ENCODE results near the gene NUDT1. TPM values are rescaled to one million over a fixed set of nuclear protein-coding genes. Genes with fewer than 3 reads are reported as not detected.
A peak's percentile ranks its signal among the peaks of the same experiment; 100 is the strongest.

Gene NUDT1
- total and polyA plus RNA-seq, 2 donors (not counting 3 experiments of a cell fraction or from before 2014, with no cell fraction given), result 23.9 to 25.9 TPM

DNA sequence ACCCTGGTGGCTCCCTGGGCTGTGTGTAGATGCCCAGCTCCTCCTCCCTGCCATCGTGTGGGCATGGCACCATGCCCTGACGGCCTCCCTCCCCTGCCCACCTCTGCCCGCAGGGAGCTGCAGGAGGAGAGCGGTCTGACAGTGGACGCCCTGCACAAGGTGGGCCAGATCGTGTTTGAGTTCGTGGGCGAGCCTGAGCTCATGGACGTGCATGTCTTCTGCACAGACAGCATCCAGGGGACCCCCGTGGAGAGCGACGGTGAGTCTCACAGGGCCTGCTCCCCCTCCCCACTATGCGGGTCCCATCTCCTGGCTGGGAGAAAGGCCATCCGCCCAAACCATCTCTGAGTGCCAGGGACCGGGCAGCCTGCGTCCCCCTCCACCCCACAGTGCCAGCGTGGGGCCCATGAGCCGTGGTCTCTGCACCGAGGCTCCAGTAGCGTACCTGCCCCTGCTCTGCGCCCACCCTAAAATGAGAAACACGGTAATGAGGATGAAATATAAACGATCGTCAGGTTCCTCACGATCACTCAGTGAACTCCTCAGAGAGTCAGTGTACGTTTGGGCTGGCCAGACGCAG is 7.8 kb downstream of the NUDT1 start:
- Histone ChIP-seq H3K27me3 (ENCODE audit: control insufficient read depth in 2 of 2, insufficient read depth in 2 of 2, low read length in 2 of 2) (no peaks in the 10 kb centered on the region), H3K9ac (replicated peaks; ENCODE audit: extremely low read depth, insufficient read depth, low read length) (peak overlapping the region; percentile 59), H3K9me3 (replicated peaks; ENCODE audit: control insufficient read depth, insufficient read depth, low read length) (no peaks in the 10 kb centered on the region), H3K79me2 (ENCODE audit: control insufficient read depth, insufficient read depth, low read length) (no peaks in the 10 kb centered on the region), H3K27ac (ENCODE audit: insufficient read depth, low read depth, low read length) (peak overlapping the region; percentile 90), H3K36me3 (ENCODE audit: control insufficient read depth in 2 of 2, extremely low read depth in 1 of 2, insufficient read depth in 2 of 2, low read length in 2 of 2) (peaks cover 0 to 4% of the 10 kb centered on the region in 2 experiments), H2AFZ (ENCODE audit: low read depth, low read length) (no peak overlapping the region), H3K4me3 (replicated peaks in 1 of 3; ENCODE audit: insufficient read depth in 1 of 3, low read depth in 1 of 3, low read length in 3 of 3) (no peak overlapping the region), H3K4me1 (ENCODE audit: control insufficient read depth, extremely low read depth, insufficient read depth, low read length) (peaks cover 17% of the 10 kb centered on the region), H3K4me2 (ENCODE audit: insufficient read depth, low read length) (no peak overlapping the region), H4K20me1 (replicated peaks; ENCODE audit: control insufficient read depth, extremely low read depth, insufficient read depth, low read length) (no peaks in the 10 kb centered on the region), H3K9me1 (replicated peaks; ENCODE audit: control insufficient read depth, extremely low read depth, insufficient read depth, low read length) (no peaks in the 10 kb centered on the region)
- no peak for TF ChIP-seq POLR2AphosphoS5 (IDR thresholded peaks at IDR 0.05; ENCODE audit: insufficient read depth, low read depth, low read length)
- TF ChIP-seq POLR2A (IDR thresholded peaks at IDR 0.05; ENCODE audit: low read depth, low read length), result no peak
- no peak for TF ChIP-seq GATA2 (IDR thresholded peaks at IDR 0.05; ENCODE audit: insufficient read depth, insufficient read length, low read depth, low read length)
- no peak for TF ChIP-seq CTCF (IDR thresholded peaks at IDR 0.05; ENCODE audit: extremely low read depth in 1 of 2, insufficient read depth in 1 of 2, low read depth in 1 of 2, low read length in 2 of 2)
- TF ChIP-seq MAX (IDR thresholded peaks at IDR 0.05; ENCODE audit: insufficient read depth, insufficient read length), result no peak
- TF ChIP-seq MYC (IDR thresholded peaks at IDR 0.05; ENCODE audit: low read depth, low read length), result no peak
- no peak for TF ChIP-seq FOS (IDR thresholded peaks at IDR 0.05; ENCODE audit: borderline replicate concordance, insufficient read depth, low read length)
- TF ChIP-seq EZH2 (IDR thresholded peaks at IDR 0.05; ENCODE audit: borderline replicate concordance, low read depth, low read length, severe bottlenecking), result no peak
- no peak for TF ChIP-seq JUN (IDR thresholded peaks at IDR 0.05; ENCODE audit: borderline replicate concordance, insufficient read depth, insufficient read length, low read depth)
- FAIRE-seq (peak; percentile 12), DNase-seq (ENCODE audit: low read depth, low spot score) (no peak)
- no TSS peak for BruUV-seq (replicated peaks)
- dilution Hi-C loops (cut with MboI; ENCODE audit: extremely low pct_ligation_motif_present, low sequenced_read_pairs), result no loop called here
- intact Hi-C loops (cut with micrococcal nuclease), result loop anchor here (1.0 kb wide), 1 partner anchor 64 kb away; the partner anchor contains the start of gene SNX8
- CTCF ChIA-PET, result interaction anchor here (1.0 to 4.4 kb wide), 7 partner anchors 8 to 109 kb away, joined by 4 to 69 read pairs (median 5); no protein-coding TSS in a partner anchor
- POLR2A ChIA-PET, result no interaction called here

Measured in endothelial cell of umbilical vein (primary cell).